ENCODE results near the gene MADD.

Gene MADD

GRCh38 chr11:47331454-47332302 lies 61.7 kb downstream of the MADD start:
- ATAC-seq (ENCODE audit: insufficient read depth, low read depth) (no peak), DNase-seq (no peak)
- Histone ChIP-seq H3K9me3 (ENCODE audit: insufficient read depth, low read length, severe bottlenecking) (no peaks in the 10 kb centered on the region), H2AFZ (ENCODE audit: low read depth, low read length) (no peak overlapping the region), H3K79me2 (ENCODE audit: insufficient read depth, low read length) (no peaks in the 10 kb centered on the region), H3K27ac (ENCODE audit: low read length) (no peak overlapping the region), H3K9ac (ENCODE audit: low read depth, low read length) (no peak overlapping the region), H3K4me2 (ENCODE audit: insufficient read depth, low read length) (no peak overlapping the region), H4K20me1 (ENCODE audit: insufficient read depth, low read length) (no peaks in the 10 kb centered on the region), H3K4me1 (ENCODE audit: insufficient read depth, low read length) (no peaks in the 10 kb centered on the region), H3K4me3 (ENCODE audit: low read depth in 1 of 2, low read length in 2 of 2) (no peak overlapping the region), H3K36me3 (ENCODE audit: insufficient read depth, low read length) (no peaks in the 10 kb centered on the region; the same call in none of the 2 replicates), H3K27me3 (ENCODE audit: insufficient read depth, low read length, poor library complexity) (no peaks in the 10 kb centered on the region)
- TF ChIP-seq EZH2 (IDR thresholded peaks at IDR 0.05; ENCODE audit: borderline replicate concordance, low read depth, low read length, severe bottlenecking), result no peak
- TF ChIP-seq, protein P1, sequence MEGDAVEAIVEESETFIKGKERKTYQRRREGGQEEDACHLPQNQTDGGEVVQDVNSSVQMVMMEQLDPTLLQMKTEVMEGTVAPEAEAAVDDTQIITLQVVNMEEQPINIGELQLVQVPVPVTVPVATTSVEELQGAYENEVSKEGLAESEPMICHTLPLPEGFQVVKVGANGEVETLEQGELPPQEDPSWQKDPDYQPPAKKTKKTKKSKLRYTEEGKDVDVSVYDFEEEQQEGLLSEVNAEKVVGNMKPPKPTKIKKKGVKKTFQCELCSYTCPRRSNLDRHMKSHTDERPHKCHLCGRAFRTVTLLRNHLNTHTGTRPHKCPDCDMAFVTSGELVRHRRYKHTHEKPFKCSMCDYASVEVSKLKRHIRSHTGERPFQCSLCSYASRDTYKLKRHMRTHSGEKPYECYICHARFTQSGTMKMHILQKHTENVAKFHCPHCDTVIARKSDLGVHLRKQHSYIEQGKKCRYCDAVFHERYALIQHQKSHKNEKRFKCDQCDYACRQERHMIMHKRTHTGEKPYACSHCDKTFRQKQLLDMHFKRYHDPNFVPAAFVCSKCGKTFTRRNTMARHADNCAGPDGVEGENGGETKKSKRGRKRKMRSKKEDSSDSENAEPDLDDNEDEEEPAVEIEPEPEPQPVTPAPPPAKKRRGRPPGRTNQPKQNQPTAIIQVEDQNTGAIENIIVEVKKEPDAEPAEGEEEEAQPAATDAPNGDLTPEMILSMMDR (IDR thresholded peaks at IDR 0.05; ENCODE audit: borderline replicate concordance, extremely low read depth, low read length, poor library complexity, severe bottlenecking), result no peak

- Histone ChIP-seq H3K4me2 (ENCODE audit: insufficient read depth, low read length) (no peak overlapping the region), H3K27ac (ENCODE audit: low read length) (no peak overlapping the region), H3K9ac (ENCODE audit: low read depth, low read length) (no peak overlapping the region), H3K36me3 (ENCODE audit: insufficient read depth, low read length) (no peaks in the 10 kb centered on the region; the same call in none of the 2 replicates), H3K79me2 (ENCODE audit: insufficient read depth, low read length) (no peaks in the 10 kb centered on the region), H4K20me1 (ENCODE audit: insufficient read depth, low read length) (no peaks in the 10 kb centered on the region), H3K4me1 (ENCODE audit: insufficient read depth, low read length) (no peaks in the 10 kb centered on the region), H3K9me3 (ENCODE audit: insufficient read depth, low read length, severe bottlenecking) (no peaks in the 10 kb centered on the region), H3K4me3 (ENCODE audit: low read depth in 1 of 2, low read length in 2 of 2) (no peak overlapping the region), H3K27me3 (ENCODE audit: insufficient read depth, low read length, poor library complexity) (no peaks in the 10 kb centered on the region), H2AFZ (ENCODE audit: low read depth, low read length) (no peak overlapping the region)
- TF ChIP-seq, protein P1 (IDR thresholded peaks at IDR 0.05; ENCODE audit: borderline replicate concordance, extremely low read depth, low read length, poor library complexity, severe bottlenecking), result no peak
- TF ChIP-seq EZH2 (IDR thresholded peaks at IDR 0.05; ENCODE audit: borderline replicate concordance, low read depth, low read length, severe bottlenecking), result no peak
- ATAC-seq (ENCODE audit: insufficient read depth, low read depth), result no peak
- no peak for DNase-seq
These were observed 62.4 kb downstream of the MADD start for GRCh38 chr11:47332303-47332711.

DNA sequence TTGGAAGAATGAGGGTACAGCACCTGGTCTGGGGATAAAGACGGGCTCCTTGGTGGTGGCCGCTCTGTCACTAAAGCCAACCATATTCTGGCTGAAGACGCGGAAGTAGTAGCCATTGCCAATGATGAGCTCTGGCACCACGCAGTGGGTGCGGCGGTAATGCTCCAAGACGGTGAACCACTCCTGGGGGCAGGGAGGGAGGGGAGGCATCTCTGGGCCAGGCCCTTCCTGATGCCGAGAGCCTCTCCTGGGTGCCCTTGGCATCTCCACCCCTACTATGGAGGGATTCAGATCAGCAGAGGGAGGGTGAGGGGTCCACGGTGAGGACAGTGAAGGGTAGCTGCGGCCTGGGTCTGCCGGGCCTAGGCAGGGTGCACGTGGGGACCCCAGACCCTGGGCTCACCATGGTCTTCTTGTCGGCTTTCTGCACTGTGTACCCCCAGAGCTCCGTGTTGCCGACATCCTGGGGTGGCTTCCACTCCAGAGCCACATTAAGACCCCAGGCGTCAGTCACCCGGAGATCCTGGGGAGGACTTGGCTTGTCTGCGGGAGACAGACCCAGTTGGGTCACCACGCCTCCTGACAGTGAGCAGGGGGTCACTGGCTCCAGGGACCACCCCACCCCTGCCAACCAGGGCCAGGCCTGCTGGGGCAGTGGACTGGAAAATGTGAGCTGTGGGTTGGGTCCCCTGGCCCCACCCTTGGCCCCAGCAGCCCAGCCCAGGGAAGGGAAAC lies 63.0 kb downstream of the MADD start:
- ATAC-seq (ENCODE audit: insufficient read depth, low read depth), result no peak
- Histone ChIP-seq H3K79me2 (ENCODE audit: insufficient read depth, low read length) (no peaks in the 10 kb centered on the region), H3K27ac (ENCODE audit: low read length) (no peak overlapping the region), H3K27me3 (ENCODE audit: insufficient read depth, low read length, poor library complexity) (no peaks in the 10 kb centered on the region), H3K36me3 (ENCODE audit: insufficient read depth, low read length) (no peaks in the 10 kb centered on the region; the same call in none of the 2 replicates), H3K9ac (ENCODE audit: low read depth, low read length) (no peak overlapping the region), H3K4me1 (ENCODE audit: insufficient read depth, low read length) (no peaks in the 10 kb centered on the region), H4K20me1 (ENCODE audit: insufficient read depth, low read length) (no peaks in the 10 kb centered on the region), H3K9me3 (ENCODE audit: insufficient read depth, low read length, severe bottlenecking) (no peaks in the 10 kb centered on the region), H3K4me2 (ENCODE audit: insufficient read depth, low read length) (no peak overlapping the region), H3K4me3 (ENCODE audit: low read depth in 1 of 2, low read length in 2 of 2) (no peak overlapping the region), H2AFZ (ENCODE audit: low read depth, low read length) (no peak overlapping the region)
- TF ChIP-seq, protein P1 (IDR thresholded peaks at IDR 0.05; ENCODE audit: borderline replicate concordance, extremely low read depth, low read length, poor library complexity, severe bottlenecking), result no peak
- TF ChIP-seq EZH2 (IDR thresholded peaks at IDR 0.05; ENCODE audit: borderline replicate concordance, low read depth, low read length, severe bottlenecking), result no peak
- DNase-seq, result no peak

Data from DND-41 (cell line).